HEK293 (cell line): Measurements from ENCODE around the gene MCCC2.
"Not testable (repeated sequence)": the region's sequence is repeated elsewhere in the genome, so short reads cannot be mapped to it uniquely, and the experiment has no call there.

Source experiments
- KLF10 ChIP-seq: fragments of 450-650 bp; IDR thresholded peaks from 2 replicates; pipeline ENCODE4 v1.5.1; 2018; ENCODE audit warnings: missing biosample characterization, mild to moderate bottlenecking, missing genetic modification characterization
- ZNF280D ChIP-seq: fragments of 450-650 bp; formaldehyde crosslinking; IDR thresholded peaks from 2 replicates; pipeline ENCODE4 v1.5.1; 2016; ENCODE audit warnings: missing biosample characterization, missing genetic modification characterization

- TF ChIP-seq ZNF280D; KLF10 (tag by site-specific recombination): not testable (repeated sequence)
These were observed 36.3 kb upstream of the MCCC2 start for GRCh38 chr5:71550885-71551284.
